ENCODE data around the gene TYW1B. TPM values are rescaled to one million over a fixed set of nuclear protein-coding genes. Genes with fewer than 3 reads are reported as not detected.
"Not testable (repeated sequence)": the region's sequence is repeated elsewhere in the genome, so short reads cannot be mapped to it uniquely, and the experiment has no call there.

The TYW1B gene
- total RNA-seq, 1 experiment from 2014 or later: 0.98 TPM

DNA sequence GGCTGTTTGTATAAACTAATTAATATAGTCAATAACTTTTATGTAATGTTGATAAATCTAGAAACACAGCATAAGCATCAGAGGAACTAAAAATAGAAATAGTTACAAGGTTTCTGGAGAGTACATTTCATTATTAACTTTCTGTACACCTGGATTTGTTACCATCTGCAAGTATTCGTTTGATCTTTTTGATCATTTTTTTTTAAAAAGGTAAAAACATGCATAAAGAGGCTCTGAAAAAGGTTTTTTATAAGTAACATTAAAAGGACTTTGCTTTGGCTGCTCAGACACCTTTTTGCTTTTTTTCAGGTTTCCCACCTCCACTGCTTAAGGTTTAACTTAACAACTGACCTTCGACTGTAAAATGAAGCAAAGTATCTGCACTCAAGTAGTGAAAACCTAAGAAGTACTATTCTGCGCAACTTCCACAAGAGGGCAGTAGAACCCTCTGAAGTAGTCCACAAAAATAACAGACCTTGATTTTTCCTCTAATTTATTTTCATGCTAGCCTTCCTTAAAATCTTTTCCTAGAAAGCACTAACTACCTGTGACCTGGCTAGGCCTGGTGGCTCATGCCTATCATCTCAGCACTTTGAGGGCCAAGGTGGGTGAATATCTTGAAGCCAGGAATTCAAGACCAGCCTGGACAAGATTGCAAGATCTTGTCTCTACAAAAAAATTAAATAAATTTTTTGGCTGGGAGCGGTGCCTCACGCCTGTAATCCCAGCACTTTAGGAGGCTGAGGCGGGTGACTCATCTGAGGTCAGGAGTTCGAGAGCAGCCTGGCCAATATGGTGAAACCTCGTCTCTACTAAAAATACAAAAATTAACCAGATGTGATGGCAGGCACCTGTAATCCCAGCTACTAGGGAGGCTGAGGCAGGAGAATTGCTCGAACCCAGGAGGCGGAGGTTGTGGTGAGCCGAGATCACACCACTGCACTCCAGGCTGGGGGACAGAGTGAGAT lies 4.0 kb downstream of the TYW1B start:
- CTCF ChIA-PET: interaction anchor here (0.7 to 1.5 kb wide), 3 partner anchors 11 to 624 kb away, joined by 3 to 4 read pairs (median 3); no protein-coding TSS in a partner anchor
- POLR2A ChIA-PET: not testable (repeated sequence)

DNA sequence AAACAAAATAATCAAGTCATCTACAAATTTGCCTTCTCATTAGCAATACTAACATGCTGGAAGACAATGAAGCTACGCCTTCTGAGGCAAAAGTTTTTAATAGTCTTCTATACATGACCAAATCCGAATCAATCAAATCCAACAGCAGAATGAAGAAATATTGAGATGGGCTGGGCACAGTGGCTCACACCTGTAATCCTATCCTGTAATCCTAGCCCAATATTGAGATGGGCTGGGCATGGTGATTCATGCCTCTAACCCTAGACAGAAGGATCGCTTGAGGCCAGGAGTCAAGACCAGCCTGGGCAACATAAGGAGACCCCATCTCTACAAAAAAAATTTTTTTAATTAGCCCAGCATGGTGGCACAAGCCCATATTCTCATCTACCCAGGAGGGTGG lies 5.5 kb downstream of the TYW1B start:
- CTCF ChIA-PET: interaction anchor here (1.2 to 1.5 kb wide), 2 partner anchors 9 to 93 kb away, joined by 3 read pairs; no protein-coding TSS in a partner anchor
- DNase-seq (ENCODE audit: unreplicated experiment); H3K27ac Mint-ChIP-seq (ENCODE audit: low read depth, unreplicated experiment); H3K4me1 Mint-ChIP-seq (ENCODE audit: insufficient read depth, unreplicated experiment); H3K36me3 Mint-ChIP-seq (ENCODE audit: insufficient read depth, unreplicated experiment); intact Hi-C loops (cut with micrococcal nuclease); H3K27me3 Mint-ChIP-seq (ENCODE audit: insufficient read depth, unreplicated experiment); BruUV-seq (replicated peaks); POLR2A ChIA-PET; H3K9me3 Mint-ChIP-seq (ENCODE audit: unreplicated experiment); H3K4me3 Mint-ChIP-seq (ENCODE audit: unreplicated experiment): not testable (repeated sequence)

More for the DNA sequence above, 4.0 kb downstream of the TYW1B start:
- H3K27me3 Mint-ChIP-seq (ENCODE audit: insufficient read depth, unreplicated experiment); H3K9me3 Mint-ChIP-seq (ENCODE audit: unreplicated experiment); BruUV-seq (replicated peaks); H3K4me3 Mint-ChIP-seq (ENCODE audit: unreplicated experiment); intact Hi-C loops (cut with micrococcal nuclease); H3K4me1 Mint-ChIP-seq (ENCODE audit: insufficient read depth, unreplicated experiment); H3K36me3 Mint-ChIP-seq (ENCODE audit: insufficient read depth, unreplicated experiment); H3K27ac Mint-ChIP-seq (ENCODE audit: low read depth, unreplicated experiment): not testable (repeated sequence)
- peak; percentile 49 for DNase-seq (ENCODE audit: unreplicated experiment)
- TF ChIP-seq, protein P1, sequence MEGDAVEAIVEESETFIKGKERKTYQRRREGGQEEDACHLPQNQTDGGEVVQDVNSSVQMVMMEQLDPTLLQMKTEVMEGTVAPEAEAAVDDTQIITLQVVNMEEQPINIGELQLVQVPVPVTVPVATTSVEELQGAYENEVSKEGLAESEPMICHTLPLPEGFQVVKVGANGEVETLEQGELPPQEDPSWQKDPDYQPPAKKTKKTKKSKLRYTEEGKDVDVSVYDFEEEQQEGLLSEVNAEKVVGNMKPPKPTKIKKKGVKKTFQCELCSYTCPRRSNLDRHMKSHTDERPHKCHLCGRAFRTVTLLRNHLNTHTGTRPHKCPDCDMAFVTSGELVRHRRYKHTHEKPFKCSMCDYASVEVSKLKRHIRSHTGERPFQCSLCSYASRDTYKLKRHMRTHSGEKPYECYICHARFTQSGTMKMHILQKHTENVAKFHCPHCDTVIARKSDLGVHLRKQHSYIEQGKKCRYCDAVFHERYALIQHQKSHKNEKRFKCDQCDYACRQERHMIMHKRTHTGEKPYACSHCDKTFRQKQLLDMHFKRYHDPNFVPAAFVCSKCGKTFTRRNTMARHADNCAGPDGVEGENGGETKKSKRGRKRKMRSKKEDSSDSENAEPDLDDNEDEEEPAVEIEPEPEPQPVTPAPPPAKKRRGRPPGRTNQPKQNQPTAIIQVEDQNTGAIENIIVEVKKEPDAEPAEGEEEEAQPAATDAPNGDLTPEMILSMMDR (IDR thresholded peaks at IDR 0.05; ENCODE audit: unreplicated experiment): peak; percentile 34

DNA sequence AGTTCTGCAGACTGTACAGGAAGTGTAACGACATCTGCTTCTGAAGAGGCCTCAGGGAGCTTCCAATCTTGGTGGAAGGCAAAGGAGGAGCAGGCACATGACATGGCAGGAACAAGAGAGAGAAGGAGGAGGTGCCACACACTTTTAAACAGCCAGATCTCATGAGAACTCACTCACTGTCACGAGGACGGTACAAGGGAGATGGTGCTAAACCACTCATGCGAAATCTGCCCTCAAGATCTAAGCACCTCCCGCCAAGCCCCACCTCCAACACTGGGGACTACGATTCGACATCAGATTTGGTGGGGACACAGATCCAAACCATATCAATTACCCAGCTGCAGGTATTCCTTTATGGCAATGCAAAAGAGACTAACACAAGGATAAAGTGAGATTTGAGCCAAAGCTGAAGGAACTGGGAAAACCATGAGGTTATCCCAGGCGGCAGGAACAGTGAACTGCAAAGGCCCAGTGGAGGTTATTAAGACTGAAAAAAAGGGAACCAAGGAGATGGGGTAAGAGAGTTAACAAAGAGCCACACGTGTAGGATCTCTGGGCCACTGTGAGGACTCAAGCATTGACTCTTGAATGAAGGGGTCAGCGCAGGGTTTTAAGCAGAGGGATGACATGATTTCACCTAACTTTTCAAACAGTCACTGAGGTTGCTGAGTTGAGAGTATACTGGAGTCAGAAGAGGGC lies 9.2 kb downstream of the TYW1B start:
- H3K27ac Mint-ChIP-seq (ENCODE audit: low read depth, unreplicated experiment); intact Hi-C loops (cut with micrococcal nuclease); H3K4me1 Mint-ChIP-seq (ENCODE audit: insufficient read depth, unreplicated experiment); H3K4me3 Mint-ChIP-seq (ENCODE audit: unreplicated experiment); H3K9me3 Mint-ChIP-seq (ENCODE audit: unreplicated experiment); CTCF ChIA-PET; BruUV-seq (replicated peaks); H3K27me3 Mint-ChIP-seq (ENCODE audit: insufficient read depth, unreplicated experiment); DNase-seq (ENCODE audit: unreplicated experiment): not testable (repeated sequence)
- H3K36me3 Mint-ChIP-seq (ENCODE audit: insufficient read depth, unreplicated experiment): peaks cover 10% of the 10 kb centered on the region
- POLR2A ChIA-PET: interaction anchor here (0.8 kb wide), 1 partner anchor 8 kb away, joined by 3 read pairs; no protein-coding TSS in a partner anchor

DNA sequence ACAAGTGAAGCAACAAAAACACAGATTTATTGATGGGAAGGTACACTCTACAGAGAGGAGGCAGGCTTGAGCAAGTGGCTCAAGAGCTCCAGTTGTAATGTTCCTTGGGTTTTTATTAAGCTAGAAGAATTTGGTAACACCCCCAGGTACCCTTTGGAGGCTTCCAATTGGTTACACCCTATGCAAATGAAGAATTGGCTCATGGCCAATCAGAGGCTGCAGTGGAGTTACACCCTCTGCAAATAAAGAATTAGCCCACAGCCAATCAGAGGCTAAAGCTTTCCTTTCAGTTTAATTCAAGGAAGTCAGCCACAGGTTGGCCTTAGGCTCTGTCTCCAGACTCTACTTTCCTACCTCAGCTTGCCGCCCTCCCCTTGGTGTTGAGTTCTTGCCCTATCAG lies 10.3 kb downstream of the TYW1B start:
- CTCF ChIA-PET: interaction anchor here (0.6 kb wide), 1 partner anchor 9 kb away, joined by 3 read pairs; no protein-coding TSS in a partner anchor

DNA sequence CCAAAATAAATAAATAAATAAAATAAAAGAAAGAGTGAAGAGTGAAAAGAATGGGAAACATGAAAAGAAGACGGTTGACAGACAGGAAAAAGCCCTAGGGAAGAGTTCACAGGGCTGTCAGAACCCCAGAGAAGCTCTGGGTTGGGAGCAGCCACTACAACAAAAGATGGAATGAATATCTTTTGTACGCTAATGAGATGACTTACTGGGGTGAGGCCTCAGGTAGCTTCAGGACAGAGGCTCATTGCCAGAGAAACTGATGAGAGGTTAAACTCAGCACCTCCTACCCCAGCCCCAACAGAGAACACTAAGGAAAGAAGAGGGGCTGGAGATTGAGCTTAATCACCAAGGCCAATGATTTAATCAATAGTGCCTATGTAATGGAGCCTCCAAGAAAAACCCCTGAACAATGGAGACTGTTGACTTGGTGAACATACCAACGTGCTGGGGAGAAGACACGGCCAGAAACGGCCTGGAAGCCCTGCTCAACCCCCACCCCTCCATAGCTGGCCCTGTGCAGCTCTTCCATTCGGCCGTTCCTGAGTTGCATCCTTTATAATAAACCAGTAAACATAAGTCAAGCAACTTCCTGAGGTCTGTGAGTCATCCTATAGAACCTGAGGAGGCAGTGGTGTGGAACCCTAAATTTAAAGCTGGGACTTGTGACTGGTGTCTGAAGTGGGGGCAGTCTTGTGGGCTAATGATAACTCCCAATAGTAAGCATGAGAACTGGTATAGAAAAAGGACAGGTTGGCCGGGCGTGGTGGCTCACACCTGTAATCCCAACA lies 11.4 kb downstream of the TYW1B start:
- H3K27ac Mint-ChIP-seq (ENCODE audit: low read depth, unreplicated experiment); intact Hi-C loops (cut with micrococcal nuclease); BruUV-seq (replicated peaks); H3K4me1 Mint-ChIP-seq (ENCODE audit: insufficient read depth, unreplicated experiment); H3K9me3 Mint-ChIP-seq (ENCODE audit: unreplicated experiment); H3K27me3 Mint-ChIP-seq (ENCODE audit: insufficient read depth, unreplicated experiment); H3K4me3 Mint-ChIP-seq (ENCODE audit: unreplicated experiment); DNase-seq (ENCODE audit: unreplicated experiment): not testable (repeated sequence)
- H3K36me3 Mint-ChIP-seq (ENCODE audit: insufficient read depth, unreplicated experiment): peaks cover 12% of the 10 kb centered on the region
- POLR2A ChIA-PET: interaction anchor here (1.1 kb wide), 1 partner anchor 11 kb away, joined by 5 read pairs; the partner anchor contains the start of gene TYW1B
- CTCF ChIA-PET: interaction anchor here (0.6 to 0.7 kb wide), 3 partner anchors 10 to 22 kb away, joined by 3 to 4 read pairs (median 3); no protein-coding TSS in a partner anchor

More for the DNA sequence above, 10.3 kb downstream of the TYW1B start:
- H3K4me1 Mint-ChIP-seq (ENCODE audit: insufficient read depth, unreplicated experiment); H3K9me3 Mint-ChIP-seq (ENCODE audit: unreplicated experiment); H3K27me3 Mint-ChIP-seq (ENCODE audit: insufficient read depth, unreplicated experiment); DNase-seq (ENCODE audit: unreplicated experiment); H3K27ac Mint-ChIP-seq (ENCODE audit: low read depth, unreplicated experiment); BruUV-seq (replicated peaks); intact Hi-C loops (cut with micrococcal nuclease); H3K4me3 Mint-ChIP-seq (ENCODE audit: unreplicated experiment); POLR2A ChIA-PET: not testable (repeated sequence)
- H3K36me3 Mint-ChIP-seq (ENCODE audit: insufficient read depth, unreplicated experiment): peaks cover 10% of the 10 kb centered on the region

DNA sequence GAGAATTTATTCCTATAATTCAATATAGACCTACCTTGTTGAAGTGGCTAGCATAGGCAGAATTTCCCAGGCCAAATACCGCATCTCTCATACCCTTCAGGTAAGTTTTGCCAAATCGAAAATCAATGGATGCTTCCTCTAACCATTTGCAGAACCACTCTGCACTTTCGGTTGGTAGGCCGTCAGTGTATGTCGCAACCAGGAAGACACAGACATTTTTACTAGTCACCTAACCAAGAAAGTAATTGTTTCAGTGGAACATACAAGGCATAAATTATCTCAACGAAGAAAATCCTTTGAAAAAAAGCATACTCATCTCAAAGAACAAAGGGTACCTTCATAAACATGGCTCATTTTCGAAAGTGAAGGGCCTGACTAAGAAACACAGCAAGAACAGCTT lies 17.6 kb downstream of the TYW1B start:
- intact Hi-C loops (cut with micrococcal nuclease); DNase-seq (ENCODE audit: unreplicated experiment); H3K27ac Mint-ChIP-seq (ENCODE audit: low read depth, unreplicated experiment); H3K4me3 Mint-ChIP-seq (ENCODE audit: unreplicated experiment); H3K4me1 Mint-ChIP-seq (ENCODE audit: insufficient read depth, unreplicated experiment); CTCF ChIA-PET; POLR2A ChIA-PET; BruUV-seq (replicated peaks); H3K27me3 Mint-ChIP-seq (ENCODE audit: insufficient read depth, unreplicated experiment); H3K9me3 Mint-ChIP-seq (ENCODE audit: unreplicated experiment): not testable (repeated sequence)
- H3K36me3 Mint-ChIP-seq (ENCODE audit: insufficient read depth, unreplicated experiment): peaks cover 40% of the 10 kb centered on the region

DNA sequence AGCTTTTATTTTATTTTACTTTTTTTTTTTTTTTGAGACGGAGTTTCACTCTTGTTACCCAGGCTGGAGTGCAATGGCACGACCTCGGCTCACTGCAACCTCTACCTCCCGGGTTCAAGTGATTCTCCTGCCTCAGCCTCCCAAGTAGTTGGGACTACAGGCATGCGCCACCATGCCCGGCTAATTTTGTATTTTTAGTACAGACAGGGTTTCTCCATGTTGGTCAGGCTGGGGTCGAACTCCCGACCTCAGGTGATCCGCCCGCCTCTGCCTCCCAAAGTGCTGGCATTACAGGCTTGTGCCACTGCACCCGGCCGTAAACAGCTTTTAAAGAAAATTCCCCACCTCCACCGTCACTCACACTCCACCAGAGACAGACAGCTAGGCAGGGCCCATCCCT lies 19.5 kb downstream of the TYW1B start:
- DNase-seq (ENCODE audit: unreplicated experiment); H3K4me3 Mint-ChIP-seq (ENCODE audit: unreplicated experiment); BruUV-seq (replicated peaks); H3K4me1 Mint-ChIP-seq (ENCODE audit: insufficient read depth, unreplicated experiment); H3K9me3 Mint-ChIP-seq (ENCODE audit: unreplicated experiment); intact Hi-C loops (cut with micrococcal nuclease); CTCF ChIA-PET; H3K27ac Mint-ChIP-seq (ENCODE audit: low read depth, unreplicated experiment); H3K27me3 Mint-ChIP-seq (ENCODE audit: insufficient read depth, unreplicated experiment); POLR2A ChIA-PET: not testable (repeated sequence)
- peaks cover 39% of the 10 kb centered on the region for H3K36me3 Mint-ChIP-seq (ENCODE audit: insufficient read depth, unreplicated experiment)

DNA sequence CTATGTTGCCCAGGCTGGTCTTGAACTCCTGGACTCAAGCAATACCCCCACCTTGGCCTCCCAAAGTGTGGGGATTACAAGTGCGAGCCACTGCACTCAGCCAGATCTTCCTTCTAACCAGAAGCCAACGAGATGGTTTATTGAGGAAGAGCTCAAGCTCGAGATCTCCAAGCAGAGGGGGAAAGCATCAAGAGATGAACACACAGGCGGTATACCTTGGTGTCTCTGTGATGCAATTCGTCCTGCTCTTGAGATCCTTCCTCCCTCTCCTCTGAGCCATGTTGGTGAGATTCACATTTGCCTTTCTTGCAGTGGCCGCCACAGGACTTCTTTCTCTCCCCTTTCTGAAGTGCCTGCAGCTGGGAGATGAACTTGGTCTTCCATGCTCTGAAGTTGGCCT lies 21.1 kb downstream of the TYW1B start:
- BruUV-seq (replicated peaks); H3K4me1 Mint-ChIP-seq (ENCODE audit: insufficient read depth, unreplicated experiment); POLR2A ChIA-PET; H3K27ac Mint-ChIP-seq (ENCODE audit: low read depth, unreplicated experiment); H3K4me3 Mint-ChIP-seq (ENCODE audit: unreplicated experiment); intact Hi-C loops (cut with micrococcal nuclease); CTCF ChIA-PET; H3K9me3 Mint-ChIP-seq (ENCODE audit: unreplicated experiment); H3K27me3 Mint-ChIP-seq (ENCODE audit: insufficient read depth, unreplicated experiment); DNase-seq (ENCODE audit: unreplicated experiment): not testable (repeated sequence)
- H3K36me3 Mint-ChIP-seq (ENCODE audit: insufficient read depth, unreplicated experiment): peaks cover 39% of the 10 kb centered on the region
